Activated CD4-positive, alpha-beta memory T cell treated with anti-CD3 and anti-CD28 coated beads, Interleukin-2, amount 10 ng/mL, durations not matched to agents 7 days and 5 days (primary cell): Measurements from ENCODE around the gene KCNJ12. TPM values are rescaled to one million over a fixed set of nuclear protein-coding genes. Genes with fewer than 3 reads are reported as not detected.
"Not testable (repeated sequence)": the region's sequence is repeated elsewhere in the genome, so short reads cannot be mapped to it uniquely, and the experiment has no call there.

Experiments used
- CTCF ChIA-PET: fragments of 350-600 bp; sonication (Branson Sonifier 250); formaldehyde crosslinking; loops from one replicate; lab custom pipeline; 2021; ENCODE audit warnings: antibody characterized with exemption, inconsistent platforms; lab: Charles Lee
- POLR2A ChIA-PET: fragments of 350-600 bp; sonication (Branson Sonifier 250); formaldehyde crosslinking; loops from one replicate; lab custom pipeline; 2021; ENCODE audit warnings: antibody characterized with exemption; lab: Charles Lee
- DNase-seq: peaks from one replicate; pipeline ENCODE4 v3.0.0-alpha.2; 2020
- H3K27ac Mint-ChIP-seq: one replicate; pipeline ENCODE4 v1.8.0; 2021; ENCODE audit warnings: mild to moderate bottlenecking, mixed read lengths
- H3K27me3 Mint-ChIP-seq: one replicate; pipeline ENCODE4 v1.8.0; 2021; ENCODE audit warnings: mixed read lengths
- H3K36me3 Mint-ChIP-seq: one replicate; pipeline ENCODE4 v1.8.0; 2021; ENCODE audit warnings: low read depth, mixed read lengths
- H3K4me1 Mint-ChIP-seq: one replicate; pipeline ENCODE4 v1.8.0; 2021; ENCODE audit warnings: mixed read lengths
- H3K4me3 Mint-ChIP-seq: one replicate; pipeline ENCODE4 v1.8.0; 2021; ENCODE audit warnings: mild to moderate bottlenecking, mixed read lengths
- H3K9me3 Mint-ChIP-seq: one replicate; pipeline ENCODE4 v1.8.0; 2021; ENCODE audit warnings: mixed read lengths
- total RNA-seq, 2 experiments: library from RNA; stranded (reverse); gene quantifications; one replicate each; pipeline ENCODE4 v1.2.3, GENCODE V29; 2021

The KCNJ12 gene
- total RNA-seq, 2 experiments from 2014 or later: not detected

GRCh38 chr17:21413570-21414279 is 37.6 kb downstream of the KCNJ12 start:
- DNase-seq, CTCF ChIA-PET, H3K4me3 Mint-ChIP-seq, H3K4me1 Mint-ChIP-seq, H3K27me3 Mint-ChIP-seq, H3K36me3 Mint-ChIP-seq, H3K9me3 Mint-ChIP-seq, POLR2A ChIA-PET, H3K27ac Mint-ChIP-seq: not testable (repeated sequence)

DNA sequence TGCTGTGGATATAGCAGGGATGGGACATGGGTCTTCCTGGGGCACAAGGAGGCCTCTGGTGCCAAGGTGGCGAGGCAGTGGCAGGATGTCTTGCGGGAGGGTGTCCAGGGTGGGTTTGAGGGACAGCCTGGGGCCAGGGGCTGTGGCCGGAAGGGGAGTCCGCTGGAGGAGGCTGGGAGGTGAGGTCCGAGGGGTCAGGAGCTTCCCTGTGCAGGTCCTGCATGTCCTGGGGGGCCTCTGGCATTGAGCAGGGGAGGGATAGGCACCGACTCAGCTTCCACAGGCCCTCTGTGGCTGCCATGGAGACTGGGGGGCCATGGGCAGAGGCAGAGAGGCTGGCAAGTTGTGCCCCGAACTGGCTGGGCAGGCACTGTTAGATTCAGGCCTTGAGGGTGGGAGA is 38.5 kb downstream of the KCNJ12 start:
- H3K4me3 Mint-ChIP-seq, CTCF ChIA-PET, H3K9me3 Mint-ChIP-seq, POLR2A ChIA-PET, H3K27me3 Mint-ChIP-seq, H3K36me3 Mint-ChIP-seq, H3K27ac Mint-ChIP-seq, H3K4me1 Mint-ChIP-seq, DNase-seq: not testable (repeated sequence)

- H3K4me3 Mint-ChIP-seq, H3K9me3 Mint-ChIP-seq, H3K4me1 Mint-ChIP-seq, POLR2A ChIA-PET, H3K27me3 Mint-ChIP-seq, CTCF ChIA-PET, H3K27ac Mint-ChIP-seq, DNase-seq, H3K36me3 Mint-ChIP-seq: not testable (repeated sequence)
These were observed 39.2 kb downstream of the KCNJ12 start for GRCh38 chr17:21415166-21415990.

- H3K9me3 Mint-ChIP-seq, H3K36me3 Mint-ChIP-seq, H3K27ac Mint-ChIP-seq, H3K4me3 Mint-ChIP-seq, POLR2A ChIA-PET, H3K4me1 Mint-ChIP-seq, DNase-seq, CTCF ChIA-PET, H3K27me3 Mint-ChIP-seq: not testable (repeated sequence)
These were observed 40.4 kb downstream of the KCNJ12 start for GRCh38 chr17:21416471-21416981.

DNA sequence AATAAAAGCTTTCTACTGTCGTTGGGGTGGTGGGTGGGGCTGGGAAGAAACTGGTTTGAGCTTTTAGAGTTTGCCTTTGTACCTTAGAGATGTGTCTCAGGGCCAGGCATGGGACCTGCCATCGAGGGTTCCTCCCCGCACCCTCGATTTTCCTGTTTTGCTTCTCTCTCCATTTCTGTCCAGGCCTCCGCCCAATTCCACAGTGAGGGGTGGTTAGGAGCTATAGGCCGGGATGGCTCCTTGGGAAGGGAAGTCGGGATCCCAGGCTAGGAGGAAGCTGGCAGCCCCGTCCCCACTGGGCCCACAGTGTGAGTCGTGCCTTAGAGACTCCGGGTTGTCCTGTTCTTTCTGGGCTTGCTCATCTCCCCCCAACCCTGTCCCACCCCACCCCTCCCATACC is 41.2 kb downstream of the KCNJ12 start:
- DNase-seq, POLR2A ChIA-PET, H3K4me3 Mint-ChIP-seq, H3K4me1 Mint-ChIP-seq, CTCF ChIA-PET, H3K27me3 Mint-ChIP-seq, H3K27ac Mint-ChIP-seq, H3K36me3 Mint-ChIP-seq, H3K9me3 Mint-ChIP-seq: not testable (repeated sequence)

- H3K27ac Mint-ChIP-seq: no peak overlapping the region
- H3K4me3 Mint-ChIP-seq: no peak overlapping the region
- no peak for DNase-seq
- peaks cover 7% of the 10 kb centered on the region for H3K4me1 Mint-ChIP-seq
- peaks cover 3% of the 10 kb centered on the region for H3K9me3 Mint-ChIP-seq
- ChIA-PET CTCF (no interaction called here), POLR2A (no interaction called here)
- no peaks in the 10 kb centered on the region for H3K27me3 Mint-ChIP-seq
- no peaks in the 10 kb centered on the region for H3K36me3 Mint-ChIP-seq
These were observed 41.8 kb downstream of the KCNJ12 start for GRCh38 chr17:21417921-21418320.

- Mint-ChIP-seq H3K4me1 (peaks cover 7% of the 10 kb centered on the region), H3K27me3 (no peaks in the 10 kb centered on the region), H3K4me3 (no peak overlapping the region), H3K36me3 (no peaks in the 10 kb centered on the region), H3K9me3 (peaks cover 3% of the 10 kb centered on the region), H3K27ac (no peak overlapping the region)
- ChIA-PET CTCF (no interaction called here), POLR2A (no interaction called here)
- no peak for DNase-seq
These were observed 42.5 kb downstream of the KCNJ12 start for GRCh38 chr17:21418446-21419298.

GRCh38 chr17:21419299-21420239 is 43.4 kb downstream of the KCNJ12 start:
- Mint-ChIP-seq H3K9me3 (peaks cover 2% of the 10 kb centered on the region), H3K4me3 (no peak overlapping the region), H3K27me3 (no peaks in the 10 kb centered on the region), H3K36me3 (no peaks in the 10 kb centered on the region), H3K4me1 (peaks cover 7% of the 10 kb centered on the region), H3K27ac (no peak overlapping the region)
- ChIA-PET POLR2A (no interaction called here), CTCF (no interaction called here)
- DNase-seq: no peak

GRCh38 chr17:21420503-21421090 is 44.4 kb downstream of the KCNJ12 start:
- H3K4me3 Mint-ChIP-seq, CTCF ChIA-PET, H3K27ac Mint-ChIP-seq, H3K9me3 Mint-ChIP-seq, DNase-seq, POLR2A ChIA-PET, H3K36me3 Mint-ChIP-seq, H3K4me1 Mint-ChIP-seq, H3K27me3 Mint-ChIP-seq: not testable (repeated sequence)

- POLR2A ChIA-PET, H3K9me3 Mint-ChIP-seq: not testable (repeated sequence)
These were observed 45.5 kb downstream of the KCNJ12 start for GRCh38 chr17:21421421-21422310.

GRCh38 chr17:21422311-21423189 is 46.4 kb downstream of the KCNJ12 start:
- CTCF ChIA-PET, H3K36me3 Mint-ChIP-seq, POLR2A ChIA-PET, H3K27ac Mint-ChIP-seq, H3K27me3 Mint-ChIP-seq, DNase-seq, H3K4me1 Mint-ChIP-seq, H3K4me3 Mint-ChIP-seq, H3K9me3 Mint-ChIP-seq: not testable (repeated sequence)

More at GRCh38 chr17:21421421-21422310, 45.5 kb downstream of the KCNJ12 start:
- CTCF ChIA-PET, H3K27me3 Mint-ChIP-seq, H3K4me1 Mint-ChIP-seq, H3K36me3 Mint-ChIP-seq, H3K27ac Mint-ChIP-seq, DNase-seq, H3K4me3 Mint-ChIP-seq: not testable (repeated sequence)
